ENCODE measurements around the gene NR2F1-AS1.

GRCh38 chr5:93517828-93518227, 63.2 kb downstream of the NR2F1-AS1 start:
- TF ChIP-seq CTCF (optimal IDR thresholded peaks at IDR 0.05 in 1 of 3, IDR thresholded peaks at IDR 0.05 in 1 of 3, conservative IDR thresholded peaks at IDR 0.05 in 1 of 3; ENCODE audit: extremely low read depth in 1 of 3, insufficient read depth in 2 of 3, low read length in 3 of 3) (no peak), EZH2 (IDR thresholded peaks at IDR 0.05; ENCODE audit: low read length) (no peak)

All from keratinocyte (primary cell).